ENCODE measurements around the gene SRP9. TPM values are rescaled to one million over a fixed set of nuclear protein-coding genes. Genes with fewer than 3 reads are reported as not detected.
"Not testable (repeated sequence)": the region's sequence is repeated elsewhere in the genome, so short reads cannot be mapped to it uniquely, and the experiment has no call there.

The SRP9 gene
- total RNA-seq, 2 experiments from 2014 or later: 263 to 308 TPM

DNA sequence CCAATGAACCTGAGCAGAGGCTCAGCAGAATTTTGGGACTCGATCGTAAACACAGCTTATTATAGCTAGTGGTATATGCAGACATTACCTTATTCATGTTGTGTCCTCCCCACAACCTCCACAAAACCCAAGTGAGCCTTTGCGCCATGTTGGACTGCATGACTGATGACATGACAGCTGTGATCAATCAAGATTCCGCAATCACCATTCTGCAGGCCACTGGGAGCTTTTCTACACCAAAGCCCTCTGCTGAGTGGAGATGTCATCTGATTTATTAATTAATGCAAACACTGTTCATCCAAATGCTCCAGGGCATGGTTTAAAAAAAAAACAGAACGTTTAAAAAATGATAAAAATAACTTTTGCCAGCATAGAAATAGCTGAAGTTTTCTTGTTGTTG is 7.9 kb upstream of the SRP9 start:
- no peaks in the 10 kb centered on the region for H3K9me3 Mint-ChIP-seq (ENCODE audit: low read depth)
- ATAC-seq (no peak), DNase-seq (no peak)
- intact Hi-C loops (cut with DNase I, micrococcal nuclease): no loop called here
- H3K4me1 Mint-ChIP-seq: no peaks in the 10 kb centered on the region
- no peak overlapping the region for H3K27ac Mint-ChIP-seq
- ChIA-PET POLR2A (interaction anchor here (1.0 to 1.6 kb wide), 2 partner anchors 8 to 20 kb away, joined by 3 to 6 read pairs; partner anchors contain the start of gene SRP9), CTCF (interaction anchor here (0.7 to 2.0 kb wide), 6 partner anchors 9 to 294 kb away, joined by 3 to 8 read pairs (median 4); partner anchors contain the start of gene SRP9)
- H3K4me3 Mint-ChIP-seq: no peak overlapping the region
- no peaks in the 10 kb centered on the region for H3K36me3 Mint-ChIP-seq (ENCODE audit: low read depth)
- H3K27me3 Mint-ChIP-seq: no peaks in the 10 kb centered on the region

- no peaks in the 10 kb centered on the region for H3K36me3 Mint-ChIP-seq (ENCODE audit: low read depth)
- peaks cover 2% of the 10 kb centered on the region for H3K4me1 Mint-ChIP-seq
- CTCF ChIA-PET: interaction anchor here (0.6 to 2.0 kb wide), 5 partner anchors 8 to 145 kb away, joined by 3 to 8 read pairs (median 4); partner anchors contain the start of gene SRP9
- no peaks in the 10 kb centered on the region for H3K9me3 Mint-ChIP-seq (ENCODE audit: low read depth)
- H3K4me3 Mint-ChIP-seq: no peak overlapping the region
- H3K27ac Mint-ChIP-seq: no peak overlapping the region
- ATAC-seq (no peak), DNase-seq (no peak)
- no peaks in the 10 kb centered on the region for H3K27me3 Mint-ChIP-seq
- POLR2A ChIA-PET: no interaction called here
- intact Hi-C loops (cut with DNase I, micrococcal nuclease): no loop called here
Observed at GRCh38 chr1:225770561-225771248, 6.9 kb upstream of the SRP9 start.

GRCh38 chr1:225771661-225772322 is 5.8 kb upstream of the SRP9 start:
- POLR2A ChIA-PET: no interaction called here
- CTCF ChIA-PET: interaction anchor here (0.7 to 0.9 kb wide), 4 partner anchors 14 to 295 kb away, joined by 3 to 5 read pairs (median 4); no protein-coding TSS in a partner anchor

DNA sequence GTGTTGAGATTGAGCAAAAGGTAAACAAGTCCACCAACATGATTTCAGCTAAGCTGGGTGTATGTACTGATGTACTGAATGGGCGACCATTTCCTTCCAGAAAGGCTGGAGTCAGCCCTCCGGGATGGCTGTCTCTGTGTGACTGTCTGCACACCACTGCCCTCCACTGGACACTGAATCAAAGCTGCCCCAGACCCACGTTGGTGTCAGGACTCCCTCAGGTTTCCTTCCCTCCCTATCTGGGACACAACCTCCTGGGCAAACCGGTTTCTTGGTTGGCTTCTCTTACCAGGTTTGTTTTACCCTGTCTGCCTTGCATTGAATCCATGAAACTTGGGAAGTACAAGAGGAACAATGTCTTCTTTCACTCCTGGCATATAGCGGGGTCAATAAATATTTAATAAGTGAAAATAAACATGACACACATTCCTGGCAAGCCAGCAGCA is 5.3 kb upstream of the SRP9 start:
- Mint-ChIP-seq H3K9me3 (ENCODE audit: low read depth) (no peaks in the 10 kb centered on the region), H3K4me3 (no peak overlapping the region), H3K4me1 (peaks cover 2% of the 10 kb centered on the region), H3K27me3 (no peaks in the 10 kb centered on the region), H3K27ac (no peak overlapping the region), H3K36me3 (ENCODE audit: low read depth) (no peaks in the 10 kb centered on the region)
- CTCF ChIA-PET: interaction anchor here (0.6 to 0.9 kb wide), 5 partner anchors 13 to 298 kb away, joined by 3 to 5 read pairs (median 3); no protein-coding TSS in a partner anchor
- intact Hi-C loops (cut with DNase I, micrococcal nuclease): loop anchor here (1.0 to 2.0 kb wide), 3 partner anchors 218 to 297 kb away; no protein-coding TSS in a partner anchor
- peak; percentile 50 for ATAC-seq
- peak; percentile 66 for DNase-seq
- POLR2A ChIA-PET: no interaction called here

More at GRCh38 chr1:225771661-225772322, 5.8 kb upstream of the SRP9 start:
- ATAC-seq: no peak
- intact Hi-C loops (cut with DNase I, micrococcal nuclease): loop anchor here (1.0 to 2.0 kb wide), 3 partner anchors 217 to 296 kb away; no protein-coding TSS in a partner anchor
- no peak for DNase-seq
- Mint-ChIP-seq H3K27me3 (no peaks in the 10 kb centered on the region), H3K4me3 (no peak overlapping the region), H3K27ac (no peak overlapping the region), H3K9me3 (ENCODE audit: low read depth) (no peaks in the 10 kb centered on the region), H3K36me3 (ENCODE audit: low read depth) (no peaks in the 10 kb centered on the region), H3K4me1 (peaks cover 2% of the 10 kb centered on the region)

- H3K4me1 Mint-ChIP-seq: peaks cover 2% of the 10 kb centered on the region
- no peak for DNase-seq
- POLR2A ChIA-PET: no interaction called here
- intact Hi-C loops (cut with DNase I, micrococcal nuclease): loop anchor here (1.0 to 2.0 kb wide), 3 partner anchors 218 to 298 kb away; no protein-coding TSS in a partner anchor
- no peaks in the 10 kb centered on the region for H3K9me3 Mint-ChIP-seq (ENCODE audit: low read depth)
- H3K27ac Mint-ChIP-seq: no peak overlapping the region
- ATAC-seq: no peak
- H3K4me3 Mint-ChIP-seq: no peak overlapping the region
- no peaks in the 10 kb centered on the region for H3K27me3 Mint-ChIP-seq
- CTCF ChIA-PET: interaction anchor here (0.5 to 0.9 kb wide), 4 partner anchors 93 to 298 kb away, joined by 3 to 5 read pairs (median 3); no protein-coding TSS in a partner anchor
- H3K36me3 Mint-ChIP-seq (ENCODE audit: low read depth): no peaks in the 10 kb centered on the region
Observed at GRCh38 chr1:225772848-225773247, 4.8 kb upstream of the SRP9 start.

- Mint-ChIP-seq H3K27me3 (no peaks in the 10 kb centered on the region), H3K9me3 (ENCODE audit: low read depth) (no peaks in the 10 kb centered on the region), H3K36me3 (ENCODE audit: low read depth) (peaks cover 10% of the 10 kb centered on the region), H3K4me1 (peaks cover 5% of the 10 kb centered on the region), H3K4me3 (no peak overlapping the region), H3K27ac (no peak overlapping the region)
- ATAC-seq (no peak), DNase-seq (no peak)
- ChIA-PET CTCF (interaction anchor here (0.6 to 1.0 kb wide), 3 partner anchors 31 to 137 kb away, joined by 3 read pairs; no protein-coding TSS in a partner anchor), POLR2A (no interaction called here)
- intact Hi-C loops (cut with DNase I, micrococcal nuclease): loop anchor here in 1 of 2 experiments (5.0 kb wide), 3 partner anchors 138 to 288 kb away; partner anchors contain the start of gene H3-3A
Observed at GRCh38 chr1:225774281-225775147, 3.1 kb upstream of the SRP9 start.

GRCh38 chr1:225776294-225776693 is 1.3 kb upstream of the SRP9 start:
- peaks cover 19% of the 10 kb centered on the region for H3K4me1 Mint-ChIP-seq
- no peak overlapping the region for H3K4me3 Mint-ChIP-seq
- ATAC-seq (no peak), DNase-seq (no peak)
- H3K9me3 Mint-ChIP-seq (ENCODE audit: low read depth): no peaks in the 10 kb centered on the region
- H3K36me3 Mint-ChIP-seq (ENCODE audit: low read depth): peaks cover 19% of the 10 kb centered on the region
- no peak overlapping the region for H3K27ac Mint-ChIP-seq
- ChIA-PET POLR2A (interaction anchor here (0.7 kb wide), 1 partner anchor 283 kb away, joined by 3 read pairs; no protein-coding TSS in a partner anchor), CTCF (interaction anchor here (1.0 to 3.0 kb wide), 2 partner anchors 9 to 148 kb away, joined by 3 to 18 read pairs; partner anchors contain the start of gene PYCR2)
- H3K27me3 Mint-ChIP-seq: no peaks in the 10 kb centered on the region
- intact Hi-C loops (cut with DNase I, micrococcal nuclease): loop anchor here (2.0 to 5.0 kb wide), 6 partner anchors 123 to 345 kb away; partner anchors contain the start of genes ENAH (in 1 of the 2) and H3-3A (in 1 of the 2)

- Mint-ChIP-seq H3K9me3 (ENCODE audit: low read depth) (no peaks in the 10 kb centered on the region), H3K4me3 (no peak overlapping the region), H3K36me3 (ENCODE audit: low read depth) (peaks cover 20% of the 10 kb centered on the region), H3K27me3 (no peaks in the 10 kb centered on the region), H3K27ac (no peak overlapping the region), H3K4me1 (peaks cover 25% of the 10 kb centered on the region)
- ATAC-seq (peak; percentile 19), DNase-seq (peak; percentile 43)
- intact Hi-C loops (cut with DNase I, micrococcal nuclease): loop anchor here (1.0 to 5.0 kb wide), 17 partner anchors 33 to 349 kb away; partner anchors contain the start of genes H3-3A (in 2 of the 2), ENAH (in 1 of the 2), EPHX1 (in 1 of the 2) and LBR (in 1 of the 2)
- ChIA-PET CTCF (interaction anchor here (0.5 to 3.4 kb wide), 24 partner anchors 9 to 571 kb away, joined by 3 to 18 read pairs (median 4); partner anchors contain the start of genes ENAH and PYCR2), POLR2A (interaction anchor here (0.6 to 2.0 kb wide), 12 partner anchors 8 to 322 kb away, joined by 3 to 17 read pairs (median 6); partner anchors contain the start of genes PYCR2, SDE2 and TMEM63A)
Observed at GRCh38 chr1:225777058-225777582, 506 bp upstream of the SRP9 start.

DNA sequence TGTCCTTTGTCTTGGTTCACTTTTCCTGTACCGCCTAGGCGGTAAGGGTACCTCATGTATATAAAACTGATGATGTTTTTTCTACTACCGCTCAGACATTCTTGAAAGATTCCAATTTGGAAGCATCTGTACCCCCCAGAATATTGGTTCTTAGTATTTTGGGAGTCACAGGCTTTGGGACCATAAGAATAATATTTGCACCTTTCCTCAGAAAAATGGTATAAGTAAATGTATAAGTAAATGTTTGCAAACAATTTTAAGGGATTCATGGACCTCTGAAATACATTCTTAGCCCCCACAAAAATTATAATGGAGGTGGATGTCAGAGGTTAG is 677 bp downstream of the SRP9 start:
- ChIA-PET POLR2A (interaction anchor here (0.7 to 2.0 kb wide), 17 partner anchors 13 to 334 kb away, joined by 3 to 17 read pairs (median 4); partner anchors contain the start of genes EPHX1, H3-3A, PYCR2 and SDE2), CTCF (interaction anchor here (0.7 to 3.4 kb wide), 29 partner anchors 8 to 416 kb away, joined by 3 to 18 read pairs (median 4); partner anchors contain the start of genes PYCR2, SDE2 and TMEM63A)
- DNase-seq: no peak
- no peak for ATAC-seq
- peaks cover 34% of the 10 kb centered on the region for H3K4me1 Mint-ChIP-seq
- H3K36me3 Mint-ChIP-seq (ENCODE audit: low read depth): peaks cover 27% of the 10 kb centered on the region
- intact Hi-C loops (cut with DNase I, micrococcal nuclease): loop anchor here in 1 of 2 experiments (2.0 to 5.0 kb wide), 5 partner anchors 14 to 284 kb away; partner anchors contain the start of gene H3-3A
- no peak overlapping the region for H3K27ac Mint-ChIP-seq
- H3K9me3 Mint-ChIP-seq (ENCODE audit: low read depth): no peaks in the 10 kb centered on the region
- H3K27me3 Mint-ChIP-seq: no peaks in the 10 kb centered on the region
- H3K4me3 Mint-ChIP-seq: no peak overlapping the region

DNA sequence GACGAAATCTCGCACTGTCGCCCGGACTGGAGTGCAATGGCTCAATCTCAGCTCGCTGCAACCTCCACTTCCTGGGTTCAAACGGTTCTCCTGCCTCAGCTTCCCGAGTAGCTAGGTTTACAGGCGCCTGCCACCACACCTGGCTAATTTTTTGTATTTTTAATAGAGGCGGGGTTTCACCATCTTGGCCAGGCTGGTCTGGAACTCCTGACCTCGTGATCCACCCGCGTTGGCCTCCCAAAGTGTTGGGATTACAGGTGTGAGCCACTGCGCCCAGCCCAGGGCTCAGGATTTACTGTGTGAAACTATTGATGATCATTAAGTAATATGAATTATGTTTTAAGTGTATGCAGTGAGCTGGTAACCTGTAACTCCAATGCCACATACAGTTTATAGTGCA is 1.5 kb downstream of the SRP9 start:
- not testable (repeated sequence) for H3K27ac Mint-ChIP-seq; H3K9me3 Mint-ChIP-seq (ENCODE audit: low read depth)
- POLR2A ChIA-PET: interaction anchor here (0.7 to 1.6 kb wide), 4 partner anchors 107 to 283 kb away, joined by 3 to 5 read pairs (median 4); partner anchors contain the start of gene H3-3A

More for the DNA sequence above, 1.5 kb downstream of the SRP9 start:
- DNase-seq: peak; percentile 9
- H3K4me1 Mint-ChIP-seq: peaks cover 40% of the 10 kb centered on the region
- intact Hi-C loops (cut with DNase I, micrococcal nuclease): loop anchor here in 1 of 2 experiments (2.0 to 5.0 kb wide), 5 partner anchors 14 to 283 kb away; partner anchors contain the start of gene H3-3A
- peaks cover 33% of the 10 kb centered on the region for H3K36me3 Mint-ChIP-seq (ENCODE audit: low read depth)
- not testable (repeated sequence) for H3K27me3 Mint-ChIP-seq, H3K4me3 Mint-ChIP-seq, ATAC-seq
- CTCF ChIA-PET: interaction anchor here (0.7 to 3.4 kb wide), 11 partner anchors 9 to 298 kb away, joined by 3 to 18 read pairs (median 4); partner anchors contain the start of gene PYCR2

Measured in activated CD4-positive, alpha-beta T cell treated with anti-CD3 and anti-CD28 coated beads for 36 hours (primary cell).